Stimulated activated CD4-positive, alpha-beta T cell treated with anti-CD3 and anti-CD28 coated beads, TNF-alpha, amount 100 ng/mL, for 24 hours (primary cell): ENCODE data around the gene IL17F.

Experiments used
- DNase-seq, 3 experiments: peaks; one replicate each; pipeline ENCODE4 v3.0.0-alpha.2; 2020; ENCODE audit warnings: low read depth in 3 of 3

Gene IL17F

GRCh38 chr6:52190409-52190808, 53.9 kb downstream of the IL17F start:
- DNase-seq: no peak

DNA sequence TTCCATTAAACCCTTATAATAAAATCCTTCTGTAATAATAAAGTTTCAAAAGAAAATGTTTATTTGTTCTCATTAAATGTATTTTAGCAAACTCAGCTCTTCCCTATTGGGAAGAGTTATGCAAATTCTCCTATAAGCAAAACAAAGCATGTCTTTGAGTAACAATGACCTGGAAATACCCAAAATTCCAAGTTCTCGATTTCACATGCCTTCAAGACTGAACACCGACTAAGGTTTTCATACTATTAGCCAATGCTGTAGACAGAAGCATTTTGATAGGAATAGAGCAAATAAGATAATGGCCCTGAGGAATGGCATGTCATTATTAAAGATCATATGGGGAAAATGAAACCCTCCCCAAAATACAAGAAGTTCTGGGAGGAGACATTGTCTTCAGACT, 54.3 kb downstream of the IL17F start:
- DNase-seq: no peak

- DNase-seq: no peak
These were observed 57.2 kb downstream of the IL17F start for GRCh38 chr6:52187098-52187497.
